Hepatic stellate cell (primary cell): Measurements from ENCODE around the gene PTPRN2.

ENCODE experiments used
- DNase-seq: peaks from one replicate; pipeline ENCODE4 v3.0.0; 2011; ENCODE audit warnings: low spot score

Gene PTPRN2

GRCh38 chr7:157532068-157532467 is 1055.6 kb downstream of the PTPRN2 start:
- no peak for DNase-seq

GRCh38 chr7:157529768-157530560 is 1057.7 kb downstream of the PTPRN2 start:
- no peak for DNase-seq

DNA sequence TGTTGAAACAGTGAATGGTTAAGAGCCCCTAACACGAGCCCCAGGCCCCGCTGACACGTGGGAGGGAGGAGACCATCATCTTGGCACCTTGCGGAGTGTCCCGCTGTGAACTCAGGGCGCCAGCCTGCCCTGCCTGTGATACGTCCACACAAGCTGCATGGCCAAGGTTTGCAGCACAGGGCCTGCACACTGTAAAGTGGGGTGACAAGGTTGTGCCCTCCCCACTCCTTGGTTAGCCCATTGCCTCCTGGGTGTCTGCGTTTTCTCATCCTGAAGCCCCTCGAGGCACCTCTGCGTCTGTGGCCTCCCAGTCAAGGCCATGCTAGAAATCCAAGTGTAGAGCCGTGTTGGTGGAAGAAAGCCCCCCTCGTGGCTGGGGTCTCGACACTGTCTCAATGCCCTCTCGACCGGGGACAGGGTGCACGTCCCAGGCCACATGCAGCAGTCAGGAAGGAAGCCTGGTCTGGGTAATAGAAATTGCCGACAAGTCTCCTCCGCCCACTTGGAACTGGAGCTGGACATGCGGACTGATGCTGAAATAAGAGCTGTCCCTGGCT is 1058.8 kb downstream of the PTPRN2 start:
- DNase-seq = no peak

DNA sequence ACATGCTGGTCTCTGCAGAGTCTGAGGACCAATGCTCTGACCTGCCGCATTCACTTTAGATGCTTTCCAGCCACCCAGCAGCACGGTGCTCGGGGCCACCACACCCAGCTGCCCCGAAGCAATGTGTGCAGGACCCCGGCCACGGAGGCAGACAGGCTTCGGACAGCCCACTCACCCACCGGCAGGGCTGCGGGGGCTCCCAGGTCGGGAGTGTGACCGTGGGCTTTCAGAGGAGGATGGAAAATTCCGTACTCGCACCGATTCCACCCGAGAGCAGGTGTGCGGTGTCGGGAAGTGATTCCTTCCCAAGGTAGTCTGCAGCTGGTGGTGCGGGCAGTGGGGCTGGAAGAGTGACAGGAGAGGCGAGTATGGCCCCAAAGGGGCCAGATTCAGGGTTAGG is 1059.9 kb downstream of the PTPRN2 start:
- no peak for DNase-seq

- no peak for DNase-seq
Observed at GRCh38 chr7:157526913-157527634, 1060.5 kb downstream of the PTPRN2 start.

DNA sequence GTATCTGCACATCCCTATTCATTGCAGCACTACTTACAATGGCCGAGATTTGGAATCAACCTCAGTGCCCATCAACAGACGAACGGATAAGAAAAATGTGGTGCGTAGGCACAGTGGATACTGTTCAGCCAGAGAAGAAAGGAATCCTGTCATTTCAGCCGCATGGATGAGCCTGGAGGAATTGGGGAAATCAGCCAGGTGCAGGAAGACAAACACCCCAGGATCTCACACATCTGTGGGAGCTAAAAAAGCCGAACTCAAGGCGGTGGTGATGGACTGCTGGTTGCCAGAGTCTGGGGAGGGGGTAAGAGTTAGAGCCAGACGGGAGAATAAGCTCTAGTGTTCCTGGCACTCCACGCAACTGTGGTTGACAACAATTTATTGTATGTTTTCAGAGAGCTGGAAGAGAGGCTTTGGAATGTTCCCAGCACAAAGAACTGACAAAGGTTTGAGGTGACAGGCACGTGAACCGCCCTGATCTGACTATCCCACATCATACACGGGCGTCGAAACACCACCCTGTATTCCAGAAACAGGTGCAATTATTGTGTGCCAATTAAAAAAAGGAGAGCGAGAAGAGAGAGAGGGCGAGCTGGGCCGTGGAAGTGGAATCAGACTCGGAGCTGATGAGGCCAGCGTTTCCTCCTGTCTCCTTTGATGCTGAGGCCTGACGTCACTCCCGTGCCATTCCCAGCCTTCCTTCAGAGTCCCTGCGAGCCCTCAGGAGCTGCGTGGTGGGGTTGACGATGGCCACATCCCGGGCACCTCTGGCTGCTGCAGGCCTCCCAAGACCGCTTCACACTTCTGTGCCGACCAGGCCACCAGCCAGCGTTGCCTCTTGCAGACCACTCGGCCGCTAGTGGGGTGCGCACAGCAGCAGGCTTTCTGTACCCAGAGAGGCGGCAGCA is 1061.4 kb downstream of the PTPRN2 start:
- DNase-seq = no peak

DNA sequence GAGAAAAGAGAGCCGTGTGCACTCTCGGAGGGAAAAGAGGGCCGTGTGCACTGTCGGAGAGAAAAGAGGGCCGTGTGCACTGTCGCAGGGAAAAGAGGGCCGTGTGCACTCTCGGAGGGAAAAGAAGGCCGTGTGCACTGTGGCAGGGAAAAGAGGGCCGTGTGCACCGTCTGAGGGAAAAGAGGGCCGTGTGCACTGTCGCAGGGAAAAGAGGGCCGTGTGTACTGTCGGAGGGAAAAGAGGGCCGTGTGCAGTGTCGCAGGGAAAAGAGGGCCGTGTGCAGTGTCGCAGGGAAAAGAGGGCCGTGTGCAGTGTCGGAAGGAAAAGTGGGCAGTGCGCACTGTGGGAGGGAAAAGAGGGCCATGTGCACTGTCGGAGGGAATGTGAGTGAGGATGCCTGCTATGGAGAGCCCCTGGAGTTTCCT is 1062.1 kb downstream of the PTPRN2 start:
- DNase-seq = no peak

- DNase-seq = no peak
Observed at GRCh38 chr7:157524731-157525130, 1062.9 kb downstream of the PTPRN2 start.

DNA sequence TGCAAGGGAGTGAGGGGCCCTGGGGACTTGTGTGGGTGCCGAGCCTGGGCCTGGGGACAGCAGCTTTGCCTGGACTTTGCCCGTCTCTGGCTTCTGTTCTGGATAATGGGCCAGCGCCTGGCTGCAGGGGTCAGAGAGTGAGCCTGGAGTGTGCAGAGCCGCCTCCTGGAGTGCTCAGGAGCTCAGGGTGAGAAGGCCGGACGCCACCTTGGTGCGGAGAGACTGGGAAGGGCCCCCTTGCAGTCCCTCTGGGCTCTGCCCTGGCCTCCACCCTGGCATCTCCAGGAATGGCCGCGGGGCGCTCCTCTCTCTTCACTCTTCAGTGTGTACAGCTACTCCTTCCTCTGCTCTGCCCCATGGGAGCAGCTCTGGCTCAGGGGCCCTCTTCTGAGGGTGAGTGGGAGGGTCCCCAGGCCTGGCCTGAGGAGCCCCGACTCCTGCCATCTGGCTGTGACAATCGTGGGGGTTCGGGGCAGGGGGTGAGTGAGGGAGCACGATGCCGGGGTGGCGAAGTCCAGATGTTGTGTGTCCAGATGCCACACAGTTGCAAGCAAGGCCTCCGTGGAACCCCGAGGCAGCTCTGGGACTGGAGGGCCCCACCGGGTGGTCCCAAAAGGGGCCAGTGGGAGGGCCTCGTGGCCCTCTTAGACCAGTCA is 1063.7 kb downstream of the PTPRN2 start:
- DNase-seq = no peak

DNA sequence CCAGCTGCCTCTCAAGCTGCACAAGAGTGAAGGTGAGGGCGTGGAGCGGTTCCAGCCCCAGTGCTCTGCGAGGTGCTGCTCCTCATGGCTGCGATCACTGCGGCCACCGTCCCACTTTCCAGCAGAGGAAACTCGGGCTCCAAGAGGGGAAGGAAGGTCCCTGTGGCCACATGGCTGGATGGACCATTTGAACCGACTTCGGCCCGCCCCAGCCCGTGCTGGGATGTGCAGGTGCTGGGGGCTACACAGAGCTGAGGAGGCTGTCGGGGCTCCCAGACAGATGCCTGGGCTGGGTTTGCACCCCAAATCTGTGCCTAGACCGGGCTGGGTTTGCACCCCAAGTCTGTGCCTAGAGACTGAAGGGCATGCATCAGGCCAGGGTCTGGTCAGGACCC is 1064.3 kb downstream of the PTPRN2 start:
- no peak for DNase-seq

- DNase-seq = no peak
Observed at GRCh38 chr7:157522954-157523353, 1064.7 kb downstream of the PTPRN2 start.

DNA sequence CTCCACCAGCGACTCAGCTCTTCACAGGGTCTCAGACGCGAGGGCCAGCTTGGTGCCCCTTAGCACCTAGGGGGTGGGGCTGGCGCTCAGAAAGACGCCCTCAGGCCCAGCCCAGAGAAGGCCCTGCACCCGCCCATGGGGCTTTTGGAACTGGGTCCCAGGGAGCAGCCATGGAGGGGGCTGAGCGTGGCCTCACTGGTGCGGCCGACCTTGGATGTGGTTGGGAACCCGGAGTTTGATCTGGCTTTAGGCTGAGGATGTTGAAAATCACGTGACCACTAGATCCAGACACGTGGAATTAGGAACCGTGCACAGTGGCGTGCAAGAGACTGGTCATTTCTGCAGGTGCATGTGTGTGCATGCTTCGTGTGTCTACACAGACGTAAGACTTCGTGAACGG is 1065.4 kb downstream of the PTPRN2 start:
- no peak for DNase-seq

DNA sequence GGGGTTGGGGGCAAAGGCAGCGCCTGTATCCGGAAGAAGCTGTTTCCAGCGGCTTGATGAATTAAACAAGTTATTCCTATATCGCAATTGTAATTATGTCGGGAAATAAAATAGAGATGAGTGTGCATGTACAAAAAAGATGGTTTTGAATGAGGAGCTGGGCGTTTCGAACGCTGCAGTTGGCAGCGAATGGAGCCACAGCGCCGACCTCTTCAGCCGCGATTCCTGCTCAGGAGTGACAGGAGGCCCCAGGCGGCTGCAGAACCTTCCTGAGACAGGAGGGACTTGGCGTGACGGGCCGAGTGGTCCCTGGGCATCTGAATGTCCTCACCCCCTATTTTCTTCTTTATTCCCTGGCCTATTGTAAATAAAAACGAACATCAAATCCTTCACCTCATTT is 1065.9 kb downstream of the PTPRN2 start:
- DNase-seq = no peak

DNA sequence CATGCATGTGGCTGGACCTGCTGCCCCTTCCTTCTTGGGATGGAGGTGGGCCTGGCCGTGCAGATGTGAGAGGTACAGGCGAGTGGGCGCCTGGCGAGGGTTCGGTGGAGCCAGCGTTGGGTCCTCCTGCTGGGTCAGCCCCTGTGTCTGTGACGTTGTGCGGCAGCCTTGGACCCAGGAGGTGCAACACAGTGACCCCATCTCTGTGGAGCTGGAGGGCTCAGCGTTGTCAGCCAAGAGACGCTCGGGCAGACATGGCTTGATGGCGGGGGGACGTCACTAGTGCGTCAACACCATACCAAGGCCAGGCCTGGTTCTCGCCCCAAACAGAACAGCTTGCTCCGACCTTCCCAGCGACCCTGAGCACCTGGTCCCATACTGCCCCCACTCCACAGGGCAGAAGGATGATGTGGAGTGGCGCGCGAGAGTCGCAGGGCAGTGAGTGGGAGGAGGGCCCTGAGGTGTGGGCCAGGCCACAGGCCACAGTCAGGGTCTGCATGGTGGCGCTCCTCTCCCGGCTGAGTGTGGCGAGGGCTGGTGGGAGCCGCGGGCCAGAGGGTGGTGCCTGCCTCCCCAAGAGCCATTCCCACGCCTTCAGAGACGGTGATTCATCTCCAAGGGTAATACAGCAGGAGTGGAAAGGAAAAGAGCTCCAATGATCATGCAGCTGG is 1066.4 kb downstream of the PTPRN2 start:
- no peak for DNase-seq

GRCh38 chr7:157520249-157520648 is 1067.4 kb downstream of the PTPRN2 start:
- no peak for DNase-seq

DNA sequence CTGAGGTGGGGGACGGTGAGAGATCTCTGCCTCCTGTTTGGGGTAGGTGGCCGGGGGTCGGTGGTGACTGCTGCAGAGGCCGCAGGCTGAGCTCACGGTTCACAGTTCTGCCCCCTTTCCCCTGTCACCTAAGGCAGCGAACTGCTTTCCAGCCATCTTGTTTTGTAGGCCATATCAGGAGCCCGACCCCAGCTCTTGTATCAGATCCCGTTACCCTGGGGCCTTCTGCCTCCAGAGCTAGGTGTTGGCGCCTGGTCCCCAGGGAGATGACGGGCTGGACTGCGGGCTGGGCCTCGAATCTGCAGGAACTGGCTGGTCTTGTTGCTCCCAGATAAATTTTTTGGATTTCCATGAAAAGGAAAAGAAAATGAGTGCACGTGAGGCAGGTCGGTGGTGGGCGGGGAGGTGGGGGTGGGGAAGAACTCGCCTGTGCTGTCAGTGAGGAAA is 1067.8 kb downstream of the PTPRN2 start:
- DNase-seq = no peak

DNA sequence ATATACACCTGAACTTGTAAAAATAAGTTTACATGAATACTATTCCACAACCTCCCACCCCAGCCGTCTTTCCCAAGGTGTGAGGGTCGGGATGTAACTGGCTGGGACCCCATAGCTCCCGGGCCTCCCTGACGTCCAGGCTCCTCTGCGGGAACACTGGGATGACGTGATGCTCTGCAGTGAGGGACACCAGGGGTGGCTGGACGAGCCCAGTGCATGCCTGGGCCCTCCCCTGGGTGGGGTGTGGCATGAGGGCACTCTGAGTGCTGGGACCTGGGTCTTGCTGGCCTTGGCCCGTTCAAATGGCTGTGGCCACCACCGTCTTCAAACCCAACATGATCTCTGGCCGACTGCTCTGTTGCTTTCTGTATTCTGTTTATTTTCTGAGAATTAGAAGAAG is 1068.4 kb downstream of the PTPRN2 start:
- no peak for DNase-seq

- DNase-seq = no peak
Observed at GRCh38 chr7:157518514-157519175, 1069.0 kb downstream of the PTPRN2 start.

- DNase-seq = no peak
Observed at GRCh38 chr7:157517782-157518513, 1069.7 kb downstream of the PTPRN2 start.
